CD4-positive, alpha-beta T cell (primary cell): ENCODE measurements around the gene VIL1. TPM values are rescaled to one million over a fixed set of nuclear protein-coding genes. Genes with fewer than 3 reads are reported as not detected.

ENCODE experiments used
- ATAC-seq: fragments of 200-7000 bp; cut with Tn5 transposase; one replicate; pipeline ENCODE4 v1.10.0; 2022; ENCODE audit warnings: mild to moderate bottlenecking; ENCODE audit not compliant: poor library complexity
- CTCF ChIA-PET: fragments of 350-600 bp; sonication (Branson Sonifier 250); formaldehyde crosslinking; loops from one replicate; lab custom pipeline; 2021; ENCODE audit warnings: antibody characterized with exemption, inconsistent platforms; lab: Charles Lee
- POLR2A ChIA-PET: fragments of 350-600 bp; sonication (Branson Sonifier 250); formaldehyde crosslinking; loops from one replicate; lab custom pipeline; 2021; ENCODE audit warnings: antibody characterized with exemption, inconsistent platforms; lab: Charles Lee
- DNase-seq, 14 experiments: peaks; one replicate each; pipeline ENCODE4 v3.0.0-alpha.2; 2013 to 2020; ENCODE audit warnings: mixed read lengths in 2 of 14
- H3K27ac ChIP-seq, 2 donors: one replicate each; pipeline versions ENCODE4 v1.5.1 to v1.7.0; 2013; ENCODE audit warnings: low read length in 2 of 2, low read depth in 1 of 2, mild to moderate bottlenecking in 1 of 2
- H3K27me3 ChIP-seq, 2 experiments: 1 replicate in 1 of 2; 2 replicates in 1 of 2; pipeline versions ENCODE4 v1.6.1 to v1.7.0; 2013; ENCODE audit warnings: low read length in 2 of 2, control low read depth in 1 of 2, mild to moderate bottlenecking in 1 of 2, moderate library complexity in 1 of 2; ENCODE audit not compliant: insufficient read depth in 2 of 2, control insufficient read depth in 1 of 2
- H3K36me3 ChIP-seq: one replicate; pipeline ENCODE4 v1.6.1; 2013; ENCODE audit warnings: low read length, control low read depth; ENCODE audit not compliant: insufficient read depth
- H3K4me1 ChIP-seq: one replicate; pipeline ENCODE4 v1.6.1; 2013; ENCODE audit warnings: low read length, control low read depth; ENCODE audit not compliant: insufficient read depth
- H3K4me3 ChIP-seq: one replicate; pipeline ENCODE4 v1.5.1; 2013; ENCODE audit warnings: mild to moderate bottlenecking, low read length, moderate library complexity
- H3K9me3 ChIP-seq, 2 experiments: 1 replicate in 1 of 2; 2 replicates in 1 of 2; pipeline versions ENCODE4 v1.6.1 to v1.7.0; 2013; ENCODE audit warnings: low read length in 2 of 2, mild to moderate bottlenecking in 2 of 2, control low read depth in 1 of 2, moderate library complexity in 1 of 2; ENCODE audit not compliant: control insufficient read depth in 1 of 2, insufficient read depth in 1 of 2
- H3K27ac Mint-ChIP-seq: one replicate; pipeline ENCODE4 v1.8.0; 2020; ENCODE audit warnings: mixed read lengths
- H3K27me3 Mint-ChIP-seq: one replicate; pipeline ENCODE4 v1.8.0; 2021; ENCODE audit warnings: mixed read lengths
- H3K36me3 Mint-ChIP-seq: one replicate; pipeline ENCODE4 v1.8.0; 2021; ENCODE audit warnings: low read depth, mixed read lengths
- H3K4me1 Mint-ChIP-seq: one replicate; pipeline ENCODE4 v1.8.0; 2021; ENCODE audit warnings: low read depth, mixed read lengths
- H3K4me3 Mint-ChIP-seq: one replicate; pipeline ENCODE4 v1.8.0; 2020; ENCODE audit warnings: mild to moderate bottlenecking, mixed read lengths
- H3K9me3 Mint-ChIP-seq: one replicate; pipeline ENCODE4 v1.8.0; 2020; ENCODE audit warnings: mixed read lengths
- CTCF ChIP-seq: fragments of 200-600 bp; IDR thresholded peaks from one replicate; pipeline ENCODE4 v1.8.0; 2022; ENCODE audit warnings: antibody characterized with exemption, mild to moderate bottlenecking
- intact Hi-C, 2 experiments: fragments of 100-400 bp; cut with DNase I in 1 of 2; cut with micrococcal nuclease in 1 of 2; formaldehyde crosslinking; loops; one replicate each; pipeline versions ENCODE4 v1.15.1 to v1.9.0; 2023 to 2025; cut with DNase I, micrococcal nuclease
- total RNA-seq, 174 experiments: library from RNA in 2 of 174; stranded (reverse) in 2 of 174; gene quantifications; one replicate each; pipeline ENCODE4 v1.2.3 and lab custom pipeline; 2021 to 2026

The VIL1 gene
- total RNA-seq, 2 experiments from 2014 or later: 0.20 to 0.33 TPM

- Mint-ChIP-seq H3K27ac (no peak overlapping the region), H3K9me3 (no peaks in the 10 kb centered on the region), H3K36me3 (peaks cover 70% of the 10 kb centered on the region), H3K27me3 (no peaks in the 10 kb centered on the region), H3K4me3 (no peak overlapping the region), H3K4me1 (no peaks in the 10 kb centered on the region)
- ChIA-PET CTCF (no interaction called here), POLR2A (no interaction called here)
- ATAC-seq (no peak), DNase-seq (no peak)
- Histone ChIP-seq H3K9me3 (peaks cover 7 to 8% of the 10 kb centered on the region in 2 experiments), H3K36me3 (peaks cover 46% of the 10 kb centered on the region), H3K4me1 (no peaks in the 10 kb centered on the region), H3K4me3 (no peak overlapping the region), H3K27me3 (no peaks in the 10 kb centered on the region), H3K27ac (no peak overlapping the region)
- intact Hi-C loops: no loop called here
- TF ChIP-seq CTCF: no peak
Measured at GRCh38 chr2:218458598-218458997, 39.7 kb downstream of the VIL1 start.

- no peak overlapping the region for H3K27ac Mint-ChIP-seq
- no peak overlapping the region for H3K4me3 ChIP-seq
- no peaks in the 10 kb centered on the region for H3K4me1 ChIP-seq
- H3K27ac ChIP-seq: no peak overlapping the region
- DNase-seq (peak in 3 of 14 experiments; percentile 13 to 31 (median 30)), ATAC-seq (no peak)
- peaks cover 57% of the 10 kb centered on the region for H3K36me3 Mint-ChIP-seq
- H3K4me1 Mint-ChIP-seq: peaks cover 7% of the 10 kb centered on the region
- peaks cover 22% of the 10 kb centered on the region for H3K36me3 ChIP-seq
- TF ChIP-seq CTCF: peak; percentile 74
- no peaks in the 10 kb centered on the region for H3K27me3 ChIP-seq
- intact Hi-C loops: loop anchor here (1.0 to 2.0 kb wide), 5 partner anchors 59 to 194 kb away; no protein-coding TSS in a partner anchor
- CTCF ChIA-PET: interaction anchor here (0.7 to 1.4 kb wide), 2 partner anchors 59 to 70 kb away, joined by 3 to 4 read pairs; no protein-coding TSS in a partner anchor
- no peak overlapping the region for H3K4me3 Mint-ChIP-seq
- H3K27me3 Mint-ChIP-seq: no peaks in the 10 kb centered on the region
- no peaks in the 10 kb centered on the region for H3K9me3 Mint-ChIP-seq
- POLR2A ChIA-PET: interaction anchor here (0.7 kb wide), 1 partner anchor 59 kb away, joined by 3 read pairs; no protein-coding TSS in a partner anchor
- no peaks in the 10 kb centered on the region for H3K9me3 ChIP-seq
Measured at GRCh38 chr2:218465987-218466633, 47.2 kb downstream of the VIL1 start.

GRCh38 chr2:218470448-218470847, 51.5 kb downstream of the VIL1 start:
- intact Hi-C loops: no loop called here
- ChIA-PET CTCF (no interaction called here), POLR2A (no interaction called here)
- H3K27ac ChIP-seq: no peak overlapping the region
- Mint-ChIP-seq H3K27ac (no peak overlapping the region), H3K36me3 (peaks cover 60% of the 10 kb centered on the region), H3K27me3 (no peaks in the 10 kb centered on the region), H3K4me1 (peaks cover 7% of the 10 kb centered on the region), H3K9me3 (no peaks in the 10 kb centered on the region), H3K4me3 (no peak overlapping the region)
- no peaks in the 10 kb centered on the region for H3K9me3 ChIP-seq
- DNase-seq (no peak), ATAC-seq (no peak)
- no peaks in the 10 kb centered on the region for H3K27me3 ChIP-seq
- no peak for TF ChIP-seq CTCF
- no peaks in the 10 kb centered on the region for H3K4me1 ChIP-seq
- H3K36me3 ChIP-seq: peaks cover 32% of the 10 kb centered on the region
- H3K4me3 ChIP-seq: no peak overlapping the region
